H9 (cell line): Measurements from ENCODE around the gene SMIM32. TPM values are rescaled to one million over a fixed set of nuclear protein-coding genes. Genes with fewer than 3 reads are reported as not detected.

Experiments used
- DNase-seq: peaks from one replicate; pipeline ENCODE4 v3.0.0-alpha.2; 2017
- H2AFZ ChIP-seq: one replicate; pipeline ENCODE4 v1.6.1; 2013; ENCODE audit warnings: mild to moderate bottlenecking, low read length, control low read depth, moderate library complexity
- H2AK5ac ChIP-seq: 2 replicates; pipeline ENCODE4 v1.6.1; 2013; ENCODE audit warnings: low read length, control low read depth, mixed read lengths; ENCODE audit not compliant: insufficient read length
- H2BK120ac ChIP-seq: one replicate; pipeline ENCODE4 v1.6.1; 2013; ENCODE audit warnings: low read depth, mild to moderate bottlenecking, low read length, control low read depth, inconsistent platforms; ENCODE audit not compliant: poor library complexity, severe bottlenecking
- H2BK12ac ChIP-seq: 2 replicates; pipeline ENCODE4 v1.6.1; 2013; ENCODE audit warnings: low read length, control low read depth, mixed read lengths, low read depth; ENCODE audit not compliant: insufficient read length
- H2BK15ac ChIP-seq: 2 replicates; pipeline ENCODE4 v1.6.1; 2013; ENCODE audit warnings: low read depth, low read length, control low read depth
- H2BK20ac ChIP-seq: one replicate; pipeline ENCODE4 v1.6.1; 2013; ENCODE audit warnings: low read depth, mild to moderate bottlenecking, low read length, control low read depth, inconsistent platforms; ENCODE audit not compliant: poor library complexity, severe bottlenecking
- H2BK5ac ChIP-seq: 2 replicates; pipeline ENCODE4 v1.6.1; 2013; ENCODE audit warnings: low read length, control low read depth, mixed read lengths; ENCODE audit not compliant: insufficient read length
- H3K14ac ChIP-seq: 2 replicates; pipeline ENCODE4 v1.6.1; 2013; ENCODE audit warnings: low read length, control low read depth; ENCODE audit not compliant: insufficient read depth
- H3K18ac ChIP-seq: 2 replicates; pipeline ENCODE4 v1.6.1; 2013; ENCODE audit warnings: low read depth, mild to moderate bottlenecking, mixed read lengths, low read length, control low read depth; ENCODE audit not compliant: insufficient read length
- H3K23ac ChIP-seq: 2 replicates; pipeline ENCODE4 v1.6.1; 2013; ENCODE audit warnings: low read length, control low read depth, mixed read lengths, low read depth; ENCODE audit not compliant: insufficient read length
- H3K23me2 ChIP-seq: 2 replicates; pipeline ENCODE4 v1.6.1; 2013; ENCODE audit warnings: low read depth, mild to moderate bottlenecking, mixed read lengths, low read length, control low read depth; ENCODE audit not compliant: insufficient read length, poor library complexity, severe bottlenecking
- H3K27ac ChIP-seq: 2 replicates; pipeline ENCODE4 v1.5.1; 2013; ENCODE audit warnings: low read length, control low read depth, mixed read lengths, low read depth; ENCODE audit not compliant: insufficient read length
- H3K27me3 ChIP-seq: 2 replicates; pipeline ENCODE4 v1.6.1; 2013; ENCODE audit warnings: low read length, control low read depth, inconsistent platforms; ENCODE audit not compliant: insufficient read depth
- H3K4ac ChIP-seq: 2 replicates; pipeline ENCODE4 v1.6.1; 2013; ENCODE audit warnings: low read depth, mild to moderate bottlenecking, control low read depth, inconsistent platforms, low read length, moderate library complexity
- H3K4me1 ChIP-seq: 2 replicates; pipeline ENCODE4 v1.6.1; 2013; ENCODE audit warnings: low read length, control low read depth, inconsistent platforms; ENCODE audit not compliant: insufficient read depth
- H3K4me2 ChIP-seq: 2 replicates; pipeline ENCODE4 v1.6.1; 2013; ENCODE audit warnings: low read length, control low read depth, mixed read lengths; ENCODE audit not compliant: insufficient read length, insufficient read depth
- H3K56ac ChIP-seq: 2 replicates; pipeline ENCODE4 v1.6.1; 2013; ENCODE audit warnings: low read depth, mild to moderate bottlenecking, mixed read lengths, low read length, control low read depth; ENCODE audit not compliant: insufficient read length
- H3K79me1 ChIP-seq: 2 replicates; pipeline ENCODE4 v1.6.1; 2013; ENCODE audit warnings: low read depth, mild to moderate bottlenecking, moderate library complexity, low read length, control low read depth, inconsistent platforms; ENCODE audit not compliant: insufficient read depth, poor library complexity, severe bottlenecking
- H3K79me2 ChIP-seq: 2 replicates; pipeline ENCODE4 v1.6.1; 2013; ENCODE audit warnings: low read length, control low read depth, inconsistent platforms; ENCODE audit not compliant: insufficient read depth
- H3K9ac ChIP-seq: 2 replicates; pipeline ENCODE4 v1.6.1; 2013; ENCODE audit warnings: low read length, control low read depth, mixed read lengths; ENCODE audit not compliant: insufficient read length; ENCODE audit errors: extremely low read depth
- H3K9me3 ChIP-seq: one replicate; pipeline ENCODE4 v1.6.1; 2013; ENCODE audit warnings: low read depth, low read length, inconsistent platforms; ENCODE audit not compliant: control insufficient read depth
- H3T11ph ChIP-seq: one replicate; pipeline ENCODE4 v1.6.1; 2013; ENCODE audit warnings: mild to moderate bottlenecking, low read length, control low read depth, inconsistent platforms
- H4K20me1 ChIP-seq: one replicate; pipeline ENCODE4 v1.6.1; 2013; ENCODE audit not compliant: control insufficient read depth, insufficient read length, insufficient read depth
- H4K5ac ChIP-seq: 2 replicates; pipeline ENCODE4 v1.6.1; 2013; ENCODE audit warnings: low read depth, mild to moderate bottlenecking, mixed read lengths, low read length, control low read depth; ENCODE audit not compliant: insufficient read length
- H4K8ac ChIP-seq: replicated peaks from 2 replicates; pipeline ENCODE4 v1.6.1; 2013; ENCODE audit warnings: low read length, control low read depth, mixed read lengths, low read depth; ENCODE audit not compliant: insufficient read length
- H4K91ac ChIP-seq: 2 replicates; pipeline ENCODE4 v1.6.1; 2013; ENCODE audit warnings: low read depth, mild to moderate bottlenecking, moderate library complexity, mixed read lengths, low read length, control low read depth; ENCODE audit not compliant: insufficient read length
- H3K27ac Mint-ChIP-seq, 3 experiments: 2 replicates in 2 of 3; 3 replicates in 1 of 3; pipeline ENCODE4 v1.8.0; 2020 to 2021; ENCODE audit warnings: mixed read lengths in 3 of 3, mild to moderate bottlenecking in 1 of 3, moderate library complexity in 1 of 3
- H3K27me3 Mint-ChIP-seq: 2 replicates; pipeline ENCODE4 v1.8.0; 2021; ENCODE audit warnings: low read depth, mild to moderate bottlenecking, moderate library complexity, mixed read lengths
- H3K36me3 Mint-ChIP-seq, 3 experiments: 2 replicates in 2 of 3; 3 replicates in 1 of 3; pipeline ENCODE4 v1.8.0; 2020 to 2021; ENCODE audit warnings: low read depth in 3 of 3, mixed read lengths in 3 of 3; ENCODE audit not compliant: insufficient read depth in 1 of 3
- H3K4me1 Mint-ChIP-seq, 2 experiments: 2 replicates each; pipeline ENCODE4 v1.8.0; 2020; ENCODE audit warnings: mixed read lengths in 2 of 2
- H3K4me3 Mint-ChIP-seq, 2 experiments: 2 replicates in 1 of 2; 3 replicates in 1 of 2; pipeline ENCODE4 v1.8.0; 2020 to 2021; ENCODE audit warnings: mild to moderate bottlenecking in 2 of 2, mixed read lengths in 2 of 2, moderate library complexity in 1 of 2
- H3K9me3 Mint-ChIP-seq, 2 experiments: 2 replicates in 1 of 2; 3 replicates in 1 of 2; pipeline ENCODE4 v1.8.0; 2020; ENCODE audit warnings: mild to moderate bottlenecking in 2 of 2, mixed read lengths in 2 of 2, moderate library complexity in 1 of 2
- CTCF ChIP-seq: fragments of 200-600 bp; sonication (generic); conservative IDR thresholded peaks from 3 replicates; pipeline ENCODE4 v1.8.0; 2021; ENCODE audit warnings: antibody characterized with exemption, mild to moderate bottlenecking
- WGBS: extraction: QIAGEN DNeasy Blood & Tissue Kit; methylation state at CpG from one replicate; pipeline ENCODE4 v1.1.7; 2013; ENCODE audit warnings: missing lambda C conversion rate, low lambda C conversion rate, mixed read lengths; ENCODE audit not compliant: insufficient read length; ENCODE audit errors: extremely low coverage; 5-methylcytosine and 5-hydroxymethylcytosine counted together
- total RNA-seq: library from RNA; stranded (reverse); gene quantifications from 2 replicates; pipeline ENCODE4 v1.2.1, GENCODE V29; 2021

SMIM32 gene
- total RNA-seq, 1 experiment from 2014 or later = not detected

DNA sequence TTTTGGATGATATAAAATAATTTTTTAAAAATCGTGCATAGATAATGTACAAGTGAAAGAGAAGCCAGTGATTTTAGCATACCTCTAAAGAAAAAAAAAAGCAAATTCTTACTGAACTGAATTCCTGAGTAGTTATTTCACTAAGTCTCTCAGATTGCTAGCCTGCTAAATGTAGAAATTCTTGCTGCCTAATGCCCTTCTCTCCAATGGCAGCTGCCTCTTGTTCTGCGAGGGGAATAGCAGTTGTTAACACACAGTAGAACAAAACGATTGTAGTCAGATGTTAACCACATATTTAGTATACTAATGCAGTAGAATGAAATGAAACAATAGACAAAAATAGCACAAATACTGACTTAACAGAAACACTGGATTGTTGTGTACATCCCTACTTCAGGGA is 33.5 kb downstream of the SMIM32 start:
- H3K4me2 ChIP-seq = no peak overlapping the region
- H3T11ph ChIP-seq = no peak overlapping the region
- Mint-ChIP-seq H3K9me3 (peaks cover 3 to 4% of the 10 kb centered on the region in 2 experiments; a peak in 3 of 5 replicates), H3K36me3 (peaks cover 33 to 65% (median 56%) of the 10 kb centered on the region in 3 experiments), H3K27me3 (no peaks in the 10 kb centered on the region), H3K4me1 (peaks cover 0 to 4% of the 10 kb centered on the region in 2 experiments; a peak in 2 of 4 replicates), H3K27ac (no peak overlapping the region), H3K4me3 (no peak overlapping the region)
- no peaks in the 10 kb centered on the region for H4K20me1 ChIP-seq
- H2BK15ac ChIP-seq = no peak overlapping the region
- H3K23me2 ChIP-seq = no peaks in the 10 kb centered on the region
- no peak overlapping the region for H2BK20ac ChIP-seq
- H4K5ac ChIP-seq = no peak overlapping the region
- H3K27me3 ChIP-seq = no peaks in the 10 kb centered on the region
- H3K79me2 ChIP-seq = peaks cover 1% of the 10 kb centered on the region; the same call in 1 of the 2 replicates
- no peak overlapping the region for H3K27ac ChIP-seq
- H2AFZ ChIP-seq = no peak overlapping the region
- H3K14ac ChIP-seq = no peak overlapping the region
- no peaks in the 10 kb centered on the region for H3K79me1 ChIP-seq
- TF ChIP-seq CTCF = no peak
- H3K56ac ChIP-seq = no peak overlapping the region
- H4K8ac ChIP-seq = no peak overlapping the region
- no peak overlapping the region for H2BK120ac ChIP-seq
- no peak overlapping the region for H4K91ac ChIP-seq
- no peak overlapping the region for H3K18ac ChIP-seq
- H3K9ac ChIP-seq = no peak overlapping the region
- no peak overlapping the region for H2BK5ac ChIP-seq
- H2AK5ac ChIP-seq = no peak overlapping the region
- DNase-seq = no peak
- no peak overlapping the region for H3K4ac ChIP-seq
- no peak overlapping the region for H3K23ac ChIP-seq
- no peaks in the 10 kb centered on the region for H3K9me3 ChIP-seq
- no peak overlapping the region for H2BK12ac ChIP-seq
- WGBS = no CpG with 5 or more reads among the region's 3 CpGs
- no peaks in the 10 kb centered on the region for H3K4me1 ChIP-seq
